MG63 (cell line): ENCODE results near the gene BPIFB6. TPM values are rescaled to one million over a fixed set of nuclear protein-coding genes. Genes with fewer than 3 reads are reported as not detected.

Experiments used
- DNase-seq: peaks from one replicate; pipeline ENCODE4 v3.0.0-alpha.2; 2020
- H3K27me3 ChIP-seq: fragments of 250-450 bp; sonication (Bioruptor Pico); 2 replicates; pipeline ENCODE4 v1.5.1; 2020; ENCODE audit warnings: mild to moderate bottlenecking, moderate library complexity
- H3K36me3 ChIP-seq: fragments of 250-450 bp; sonication (Bioruptor Pico); 2 replicates; pipeline ENCODE4 v1.5.1; 2020; ENCODE audit warnings: mild to moderate bottlenecking, moderate library complexity
- H3K4me3 ChIP-seq: fragments of 250-450 bp; sonication (Bioruptor Pico); 2 replicates; pipeline ENCODE4 v1.5.1; 2020; ENCODE audit warnings: mild to moderate bottlenecking, moderate library complexity
- H3K9me3 ChIP-seq: fragments of 250-450 bp; sonication (Bioruptor Pico); 2 replicates; pipeline ENCODE4 v1.5.1; 2020; ENCODE audit warnings: mild to moderate bottlenecking, moderate library complexity
- total RNA-seq: library from RNA; depleted of rRNA; stranded (reverse); fragments of >200 nt; shearing (Covaris generic); gene quantifications from 2 replicates; pipeline ENCODE4 v1.2.3, GENCODE V29; 2014; ENCODE audit warnings: low replicate concordance; rRNA removed

The BPIFB6 gene, protein sequence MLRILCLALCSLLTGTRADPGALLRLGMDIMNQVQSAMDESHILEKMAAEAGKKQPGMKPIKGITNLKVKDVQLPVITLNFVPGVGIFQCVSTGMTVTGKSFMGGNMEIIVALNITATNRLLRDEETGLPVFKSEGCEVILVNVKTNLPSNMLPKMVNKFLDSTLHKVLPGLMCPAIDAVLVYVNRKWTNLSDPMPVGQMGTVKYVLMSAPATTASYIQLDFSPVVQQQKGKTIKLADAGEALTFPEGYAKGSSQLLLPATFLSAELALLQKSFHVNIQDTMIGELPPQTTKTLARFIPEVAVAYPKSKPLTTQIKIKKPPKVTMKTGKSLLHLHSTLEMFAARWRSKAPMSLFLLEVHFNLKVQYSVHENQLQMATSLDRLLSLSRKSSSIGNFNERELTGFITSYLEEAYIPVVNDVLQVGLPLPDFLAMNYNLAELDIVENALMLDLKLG
- total RNA-seq = not detected in 2 replicates

DNA sequence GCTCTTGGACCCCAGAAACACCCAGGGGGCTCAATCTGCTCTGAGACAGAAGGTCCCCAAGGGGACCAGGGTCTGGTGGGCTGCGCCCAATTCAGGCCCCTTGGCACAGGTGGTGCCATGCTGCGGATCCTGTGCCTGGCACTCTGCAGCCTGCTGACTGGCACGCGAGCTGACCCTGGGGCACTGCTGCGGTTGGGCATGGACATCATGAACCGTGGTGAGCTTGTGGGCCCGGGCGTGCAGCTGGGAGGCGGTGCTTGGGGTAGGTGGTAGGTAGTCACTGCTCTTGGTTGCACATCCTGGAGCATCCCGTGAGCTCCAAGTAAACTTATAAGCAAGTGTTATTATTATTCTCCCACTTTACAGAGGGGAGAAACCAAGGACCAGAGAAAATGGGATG, at the start of gene BPIFB6:
BPIFB6 (plus strand) TSS at position 118 of the 400 bp plus-strand sequence; CDS start at position 118, 0 bp downstream.
- Histone ChIP-seq H3K4me3 (no peak within 1 kb of the TSS), H3K36me3 (no peaks in the 10 kb centered on the region), H3K9me3 (no peaks in the 10 kb centered on the region), H3K27me3 (no peaks in the 10 kb centered on the region)
- no peak for DNase-seq

DNA sequence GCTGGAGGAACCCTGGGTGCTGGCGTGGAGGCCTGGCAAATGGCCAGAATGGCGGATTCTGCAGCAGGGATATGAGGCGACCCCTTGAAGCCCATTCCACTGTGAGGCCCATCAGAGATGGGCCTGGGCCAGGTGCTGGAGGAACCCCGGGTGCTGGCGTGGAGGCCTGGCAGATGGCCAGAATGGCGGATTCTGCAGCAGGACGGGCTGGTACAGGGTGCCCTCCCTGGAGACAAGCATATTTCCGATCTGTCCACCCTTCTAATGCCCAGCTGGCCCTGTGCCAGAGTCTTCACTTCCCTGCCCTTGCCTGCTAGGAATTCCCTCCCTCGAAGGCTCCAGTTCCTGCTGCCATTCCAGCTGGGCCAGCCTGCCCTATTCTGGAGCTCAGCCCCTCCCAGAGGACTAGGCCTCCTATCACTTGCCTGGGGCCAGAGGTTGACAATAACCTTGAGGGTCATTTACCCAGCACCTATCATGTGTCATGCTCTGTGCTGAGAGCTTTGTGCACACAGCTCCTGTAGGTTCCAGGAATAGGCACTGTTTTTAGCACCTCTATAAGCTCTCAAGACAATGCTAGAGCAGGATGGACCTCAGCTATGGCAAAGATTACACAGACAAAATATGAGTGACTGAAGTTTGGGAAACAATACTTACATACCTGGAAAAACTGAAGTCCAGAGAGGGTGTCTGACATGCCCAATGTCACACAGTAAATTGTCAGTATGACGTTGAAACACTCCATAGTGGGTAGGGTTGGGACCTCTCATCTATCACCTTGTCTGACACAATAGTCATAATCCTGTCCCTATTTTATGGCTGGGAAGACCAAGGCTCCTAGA, 48.6 kb upstream of the BPIFB6 start:
- DNase-seq = no peak
- H3K9me3 ChIP-seq = no peaks in the 10 kb centered on the region
- H3K36me3 ChIP-seq = no peaks in the 10 kb centered on the region

DNA sequence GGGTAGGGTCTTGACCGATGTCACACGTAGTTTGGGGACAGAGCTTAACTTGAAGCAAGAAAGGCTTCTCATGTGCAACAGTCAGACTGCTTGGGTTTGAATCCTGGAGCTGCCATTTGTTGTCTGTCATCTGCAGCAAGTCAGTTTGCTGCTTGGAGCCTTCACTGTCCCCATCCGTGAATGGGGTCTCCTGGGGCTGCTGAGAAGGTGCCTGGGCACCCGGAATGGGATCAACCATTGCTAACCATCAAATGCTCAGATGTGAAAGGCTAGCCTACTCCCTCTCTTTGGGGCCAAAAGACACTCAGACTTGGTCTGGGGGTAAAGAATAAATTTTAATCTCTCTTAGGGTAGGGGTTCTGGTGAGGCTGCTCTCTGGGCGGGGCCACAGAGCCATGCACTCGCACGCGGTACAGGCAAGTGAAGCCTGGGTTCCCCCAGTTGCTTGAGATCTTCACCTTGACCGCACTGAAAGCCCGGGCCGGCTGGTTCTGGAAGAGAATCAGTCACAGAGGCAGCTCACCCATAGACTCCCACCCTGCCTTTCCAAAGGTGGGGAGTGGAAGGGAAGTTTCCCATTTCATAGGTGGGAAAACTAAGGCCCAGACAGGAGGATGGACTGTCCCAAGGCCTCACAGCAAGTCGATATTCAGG, 47.9 kb upstream of the BPIFB6 start:
- H3K4me3 ChIP-seq = no peak overlapping the region
- no peaks in the 10 kb centered on the region for H3K9me3 ChIP-seq
- no peak for DNase-seq

More for the DNA sequence above, 48.6 kb upstream of the BPIFB6 start:
- no peaks in the 10 kb centered on the region for H3K27me3 ChIP-seq
- H3K4me3 ChIP-seq = no peak overlapping the region

DNA sequence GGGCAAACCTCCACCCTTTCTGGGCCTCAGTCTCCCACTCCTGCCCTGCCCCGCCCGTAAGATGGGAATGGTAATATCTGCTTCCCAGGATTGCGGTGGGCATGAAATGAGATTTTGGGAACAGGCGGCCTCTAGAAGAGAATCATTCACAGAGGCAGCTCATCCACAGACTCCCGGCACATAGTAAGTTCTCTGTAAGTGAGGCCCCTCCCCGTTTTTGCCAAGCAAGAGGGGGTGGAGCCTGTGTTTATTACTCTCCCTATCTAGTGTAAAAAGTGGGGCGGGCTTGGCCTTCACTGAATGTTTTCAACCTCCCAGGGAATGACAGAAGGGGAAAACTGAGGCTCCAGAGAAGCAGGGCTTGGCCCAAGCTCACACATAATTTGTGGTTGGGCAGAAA, 47.3 kb upstream of the BPIFB6 start:
- DNase-seq = no peak
- Histone ChIP-seq H3K4me3 (no peak overlapping the region), H3K36me3 (no peaks in the 10 kb centered on the region), H3K9me3 (no peaks in the 10 kb centered on the region), H3K27me3 (no peaks in the 10 kb centered on the region)

More for the DNA sequence above, 47.9 kb upstream of the BPIFB6 start:
- Histone ChIP-seq H3K27me3 (no peaks in the 10 kb centered on the region), H3K36me3 (no peaks in the 10 kb centered on the region)

DNA sequence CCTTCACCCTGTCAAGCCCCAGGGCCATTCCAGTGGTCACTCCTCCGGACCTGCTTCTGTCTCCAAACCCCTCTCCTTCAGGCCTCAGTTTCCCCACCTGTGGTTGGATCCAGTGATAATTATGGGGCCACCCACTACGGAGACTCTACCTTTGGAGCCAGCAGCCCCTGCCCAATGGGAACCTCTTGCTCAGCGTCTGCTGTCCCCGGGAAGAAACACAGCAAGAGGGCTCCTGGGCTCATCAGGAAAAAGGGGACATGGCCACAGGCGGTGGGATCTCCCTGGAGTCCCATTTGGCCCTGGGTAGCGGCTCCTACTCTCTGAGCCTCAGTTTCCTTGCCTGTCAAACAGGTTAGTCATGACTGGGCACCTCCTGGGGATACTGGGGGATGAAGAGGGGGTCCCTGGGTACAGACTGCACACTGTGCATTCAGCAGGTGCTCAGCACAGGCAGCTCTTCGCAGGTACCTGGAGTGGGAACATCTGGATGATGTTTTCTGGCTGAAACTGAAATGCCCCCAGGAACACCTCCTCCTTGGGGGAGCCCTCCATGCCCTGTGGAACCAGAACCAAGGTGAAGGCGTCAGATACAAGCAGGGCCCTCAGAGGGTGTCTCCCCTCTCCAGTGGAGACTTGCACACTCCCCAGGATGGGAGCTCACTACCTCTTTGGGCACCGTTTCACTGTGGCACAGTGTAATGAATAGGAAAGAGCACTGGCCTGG, 46.7 kb upstream of the BPIFB6 start:
- H3K9me3 ChIP-seq = no peaks in the 10 kb centered on the region
- no peaks in the 10 kb centered on the region for H3K36me3 ChIP-seq
- H3K4me3 ChIP-seq = no peak overlapping the region
- no peak for DNase-seq
- no peaks in the 10 kb centered on the region for H3K27me3 ChIP-seq

DNA sequence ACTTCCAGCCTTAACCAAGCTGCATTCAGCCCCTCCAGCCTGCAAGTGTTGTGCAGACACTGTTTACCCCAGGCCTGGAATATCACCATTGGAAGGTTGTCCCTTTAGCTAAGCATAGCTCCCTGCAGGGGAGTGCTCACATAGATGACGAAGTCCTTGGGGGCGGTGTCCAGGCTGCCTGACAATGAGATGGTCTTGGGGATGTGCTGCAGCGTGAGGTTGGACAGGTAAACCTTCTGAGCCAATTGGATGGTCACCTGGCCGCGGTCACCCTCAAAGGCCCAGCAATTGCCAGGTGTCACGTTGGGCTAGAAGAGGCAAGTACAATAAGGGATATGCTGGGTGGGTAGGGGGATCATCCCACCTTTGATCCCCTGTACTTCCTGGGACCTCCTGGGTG, 45.9 kb upstream of the BPIFB6 start:
- Histone ChIP-seq H3K9me3 (no peaks in the 10 kb centered on the region), H3K27me3 (no peaks in the 10 kb centered on the region), H3K36me3 (no peaks in the 10 kb centered on the region), H3K4me3 (no peak overlapping the region)
- no peak for DNase-seq

DNA sequence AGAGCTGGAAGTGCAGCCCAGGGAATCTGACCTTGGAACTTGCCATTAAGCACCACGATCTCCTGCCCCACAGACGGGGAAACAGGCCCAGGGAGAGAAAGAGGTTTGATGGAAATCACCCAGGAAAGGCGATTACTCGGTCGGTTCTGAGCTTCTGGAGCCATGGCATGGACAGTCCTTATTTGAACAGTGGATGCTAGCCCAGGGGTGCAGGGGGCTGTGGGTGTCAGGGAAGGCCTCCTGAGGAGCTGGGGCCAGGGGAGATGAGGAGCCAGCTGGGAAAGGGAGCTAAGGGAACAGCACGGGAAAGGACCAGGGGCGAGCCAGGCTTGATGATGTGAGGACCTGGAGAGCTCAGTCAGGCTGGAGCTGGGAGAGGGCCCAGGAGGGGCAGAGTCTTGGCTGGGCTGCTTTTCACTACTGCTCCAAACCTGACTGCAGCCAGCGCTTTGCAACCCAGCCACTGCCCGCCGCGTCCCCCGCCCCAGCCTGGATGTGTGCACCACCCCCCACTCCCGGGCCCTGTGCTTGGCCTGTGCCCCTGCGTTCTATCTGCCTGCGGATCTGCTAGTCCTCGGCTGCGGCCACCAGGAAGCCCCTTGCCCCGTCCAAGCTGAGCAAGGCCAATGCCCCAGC, 45.0 kb upstream of the BPIFB6 start:
- no peak for DNase-seq
- Histone ChIP-seq H3K36me3 (no peaks in the 10 kb centered on the region), H3K9me3 (no peaks in the 10 kb centered on the region), H3K4me3 (no peak overlapping the region), H3K27me3 (no peaks in the 10 kb centered on the region)

DNA sequence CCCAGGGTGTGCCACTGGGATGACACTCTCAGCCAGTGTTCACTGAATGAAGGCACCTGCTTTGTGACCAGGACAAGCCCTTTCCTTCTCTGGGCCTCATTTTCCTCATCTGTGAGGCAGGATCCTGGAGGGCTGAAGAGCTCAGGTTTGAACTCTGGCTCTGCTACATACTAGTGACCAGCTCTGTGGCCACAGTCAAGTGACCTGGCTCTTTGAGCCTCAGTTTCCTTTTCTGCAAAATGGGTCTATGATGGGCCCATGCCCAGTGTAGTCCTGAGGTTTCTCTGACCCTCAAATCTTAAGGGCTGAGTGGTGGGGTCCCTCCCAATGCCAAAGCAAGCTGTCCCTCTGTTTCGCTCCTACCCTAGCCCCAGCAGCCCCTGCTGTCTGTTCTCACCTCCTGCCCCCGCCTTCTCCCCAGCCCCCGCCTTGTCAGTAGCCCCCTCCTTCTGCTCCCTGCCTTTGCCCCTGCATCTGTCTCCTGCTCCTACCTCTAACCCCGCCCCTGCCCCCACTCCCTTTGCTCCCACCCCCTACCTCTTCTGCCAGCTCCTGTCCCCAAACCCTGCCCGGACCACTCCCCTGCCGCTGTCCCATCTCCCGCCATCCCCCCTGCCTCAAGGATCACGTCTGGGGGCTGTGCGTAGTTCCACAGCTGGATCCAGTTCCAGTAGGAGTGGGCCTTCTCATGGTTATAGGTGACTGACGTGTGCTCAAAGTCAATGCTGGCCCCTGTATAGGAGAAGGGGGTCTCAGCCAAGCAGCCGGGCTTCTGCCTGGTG, 44.2 kb upstream of the BPIFB6 start:
- no peaks in the 10 kb centered on the region for H3K27me3 ChIP-seq
- H3K36me3 ChIP-seq = no peaks in the 10 kb centered on the region
- no peaks in the 10 kb centered on the region for H3K9me3 ChIP-seq
- DNase-seq = no peak
- no peak overlapping the region for H3K4me3 ChIP-seq

DNA sequence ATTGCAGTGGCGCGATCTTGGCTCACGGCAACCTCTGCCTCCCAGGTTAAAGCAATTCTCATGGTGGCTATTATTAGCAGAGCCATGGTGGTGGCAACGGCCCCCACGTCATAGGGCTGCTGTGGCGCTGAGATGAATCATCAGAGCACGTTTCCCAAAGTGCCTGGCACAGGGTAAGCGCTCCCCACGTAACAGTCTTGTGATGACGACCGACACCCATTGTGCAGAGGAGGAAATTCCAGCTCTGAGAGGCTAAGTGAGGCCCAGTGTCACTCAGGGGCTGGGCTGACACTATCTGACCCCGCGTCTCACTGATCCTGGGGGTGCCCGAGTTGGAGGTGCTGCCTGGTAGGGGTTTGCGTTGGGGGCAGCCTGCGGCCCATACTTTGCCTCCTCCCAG, 43.4 kb upstream of the BPIFB6 start:
- Histone ChIP-seq H3K4me3 (no peak overlapping the region), H3K9me3 (no peaks in the 10 kb centered on the region), H3K27me3 (no peaks in the 10 kb centered on the region), H3K36me3 (no peaks in the 10 kb centered on the region)
- DNase-seq = no peak

DNA sequence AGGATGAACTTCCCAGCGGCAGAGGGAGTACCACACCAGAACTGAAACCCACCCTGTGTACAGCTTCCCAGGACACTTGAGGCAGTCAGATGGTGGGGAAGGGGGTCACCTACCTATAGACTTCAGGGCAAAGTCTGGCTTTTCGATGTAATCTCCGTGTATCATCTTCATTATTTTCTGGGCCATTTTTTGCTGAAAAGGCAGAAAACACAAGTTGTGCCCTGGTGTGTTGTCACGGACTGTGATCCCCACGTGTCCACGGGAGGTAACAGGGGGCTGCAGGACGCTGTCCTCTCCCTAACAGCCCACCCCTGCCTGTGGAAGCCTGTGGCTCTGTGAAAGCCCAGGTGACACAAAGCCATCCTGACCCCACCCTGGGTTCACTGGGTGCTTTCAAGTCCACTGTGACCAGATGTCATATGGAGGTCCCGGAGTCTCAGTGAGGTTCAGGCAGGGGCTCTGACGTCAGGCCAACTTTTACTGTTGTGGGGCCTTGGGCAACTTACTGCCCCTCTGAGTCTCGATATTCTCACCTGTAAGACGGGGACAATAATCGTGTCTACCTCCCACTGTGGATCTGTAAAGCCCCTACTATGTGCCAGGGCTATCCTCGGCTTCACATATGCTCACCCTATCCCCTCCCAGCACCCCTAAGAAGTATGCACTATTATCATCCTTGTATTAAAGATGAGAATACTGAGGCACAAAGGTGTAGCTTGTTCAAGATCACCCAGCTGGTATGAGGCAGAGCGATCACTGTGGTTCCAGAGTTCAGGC, 41.8 kb upstream of the BPIFB6 start:
- DNase-seq = no peak
- no peaks in the 10 kb centered on the region for H3K9me3 ChIP-seq
- no peaks in the 10 kb centered on the region for H3K27me3 ChIP-seq
- no peaks in the 10 kb centered on the region for H3K36me3 ChIP-seq
- no peak overlapping the region for H3K4me3 ChIP-seq

DNA sequence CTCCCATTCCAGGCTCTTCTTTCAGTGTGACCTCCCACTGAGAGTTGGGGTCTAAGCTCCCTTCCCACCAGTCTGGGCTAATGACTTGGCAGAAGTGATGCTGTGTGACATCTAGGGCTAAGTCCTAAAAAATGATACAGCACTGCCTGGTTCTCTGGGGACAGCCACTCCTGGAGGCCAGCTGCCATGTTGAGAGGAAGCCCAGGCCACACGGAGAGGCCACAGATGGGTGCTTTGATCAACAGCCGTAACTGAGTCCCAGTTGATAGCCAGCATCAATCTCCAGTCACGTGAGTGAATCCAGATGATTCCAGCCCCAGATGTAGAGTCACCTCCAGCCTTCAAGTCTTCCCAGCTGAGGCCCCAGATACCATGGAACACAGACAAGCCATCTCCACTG, 41.0 kb upstream of the BPIFB6 start:
- Histone ChIP-seq H3K4me3 (no peak overlapping the region), H3K36me3 (no peaks in the 10 kb centered on the region), H3K27me3 (no peaks in the 10 kb centered on the region), H3K9me3 (no peaks in the 10 kb centered on the region; the same call in 1 of the 2 replicates)
- DNase-seq = no peak

DNA sequence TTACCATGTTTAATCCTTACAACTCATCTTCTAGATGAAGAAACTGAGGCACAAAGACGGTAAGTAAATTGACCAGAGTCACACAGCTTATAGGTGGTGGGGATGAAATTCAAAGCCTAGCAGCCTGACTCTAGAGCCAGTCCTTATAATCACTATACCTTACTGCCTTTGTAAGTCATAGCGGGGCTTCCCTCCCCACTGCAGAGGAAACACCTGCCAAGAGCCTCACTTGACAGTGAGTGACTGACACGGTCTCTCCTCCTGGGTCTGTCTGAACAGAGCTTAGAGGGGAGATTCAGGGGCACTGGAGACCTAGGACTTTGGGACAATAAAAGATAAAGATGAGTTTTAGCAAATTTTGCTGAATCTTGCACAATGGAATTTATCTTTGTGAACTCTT, 40.1 kb upstream of the BPIFB6 start:
- H3K27me3 ChIP-seq = no peaks in the 10 kb centered on the region
- no peak for DNase-seq
- H3K9me3 ChIP-seq = no peaks in the 10 kb centered on the region; the same call in 1 of the 2 replicates
- H3K4me3 ChIP-seq = no peak overlapping the region
- H3K36me3 ChIP-seq = no peaks in the 10 kb centered on the region

DNA sequence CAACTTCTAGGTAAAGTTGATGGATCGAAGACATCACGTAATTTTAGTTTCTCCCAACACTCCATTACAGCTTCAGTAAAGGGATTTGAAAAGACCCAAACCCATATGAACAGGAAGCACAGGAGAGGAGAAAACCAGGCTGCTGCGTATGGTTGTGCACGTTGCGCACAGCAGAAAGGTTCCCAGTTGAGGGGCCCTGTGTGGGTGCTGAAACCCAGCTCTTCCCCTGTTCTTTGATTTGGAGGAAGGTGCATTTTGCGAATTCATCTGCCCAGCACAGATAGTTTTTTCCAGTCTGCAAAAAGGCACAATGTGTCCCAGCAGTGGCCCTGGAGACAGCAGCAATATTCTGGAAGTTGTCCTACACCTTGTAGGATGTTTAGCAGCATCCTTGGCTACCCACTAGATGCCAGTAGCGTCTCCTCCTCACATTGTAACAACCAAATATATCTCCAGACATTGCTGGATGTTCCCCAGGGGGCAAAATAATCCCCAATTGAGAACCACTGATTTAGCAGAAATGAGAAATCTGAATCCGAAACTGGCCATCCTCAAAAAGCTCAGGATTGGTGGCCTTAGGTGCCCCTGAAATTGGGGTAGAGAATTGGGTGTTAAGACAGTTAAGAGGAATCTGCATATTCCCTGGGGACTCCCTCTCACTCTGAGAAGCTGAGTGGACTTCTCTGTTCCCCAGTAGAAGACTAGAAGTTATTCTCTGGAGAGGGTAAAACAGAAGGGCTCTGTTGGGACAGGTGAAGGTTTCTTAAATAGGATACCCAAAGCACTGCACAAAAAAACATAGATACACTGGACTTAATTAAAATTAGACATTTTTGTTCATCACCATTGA, 39.4 kb upstream of the BPIFB6 start:
- no peak for DNase-seq
- no peaks in the 10 kb centered on the region; the same call in 1 of the 2 replicates for H3K9me3 ChIP-seq
- no peak overlapping the region for H3K4me3 ChIP-seq
- no peaks in the 10 kb centered on the region for H3K36me3 ChIP-seq
- no peaks in the 10 kb centered on the region for H3K27me3 ChIP-seq

DNA sequence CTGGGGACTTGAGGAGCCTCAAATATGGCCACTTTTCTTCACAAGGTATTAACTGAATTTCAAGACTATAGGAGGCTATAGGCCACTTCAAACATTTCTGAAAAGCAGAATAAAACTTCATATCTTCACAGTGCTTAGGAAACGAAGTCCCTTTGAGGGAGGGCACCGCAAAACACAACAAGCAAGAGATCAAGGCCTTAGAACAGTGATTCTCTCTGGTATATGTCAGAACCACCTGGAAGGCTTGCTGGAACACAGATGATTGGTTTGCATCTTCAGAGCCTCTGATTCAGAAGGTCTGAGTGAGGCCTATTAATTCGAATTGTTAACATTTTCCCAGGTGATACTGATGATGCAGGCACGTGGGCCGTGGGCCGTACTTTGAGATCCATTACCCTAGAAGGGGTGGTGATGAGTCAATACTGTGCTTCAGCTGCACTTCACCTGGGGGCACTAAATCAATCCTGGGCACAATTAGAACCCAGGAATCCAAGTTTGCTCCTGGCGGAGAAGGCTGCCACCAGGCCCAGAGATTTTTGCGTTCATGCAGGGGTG, 37.9 kb upstream of the BPIFB6 start:
- H3K36me3 ChIP-seq = no peaks in the 10 kb centered on the region
- no peak overlapping the region for H3K4me3 ChIP-seq
- H3K27me3 ChIP-seq = no peaks in the 10 kb centered on the region
- no peaks in the 10 kb centered on the region; the same call in 1 of the 2 replicates for H3K9me3 ChIP-seq
- DNase-seq = no peak
